ENCODE data around the gene IDH3A. TPM values are rescaled to one million over a fixed set of nuclear protein-coding genes. Genes with fewer than 3 reads are reported as not detected.
"Not testable (repeated sequence)": the region's sequence is repeated elsewhere in the genome, so short reads cannot be mapped to it uniquely, and the experiment has no call there.

Gene IDH3A
- total RNA-seq, 1 experiment from 2014 or later = 19.6 TPM

DNA sequence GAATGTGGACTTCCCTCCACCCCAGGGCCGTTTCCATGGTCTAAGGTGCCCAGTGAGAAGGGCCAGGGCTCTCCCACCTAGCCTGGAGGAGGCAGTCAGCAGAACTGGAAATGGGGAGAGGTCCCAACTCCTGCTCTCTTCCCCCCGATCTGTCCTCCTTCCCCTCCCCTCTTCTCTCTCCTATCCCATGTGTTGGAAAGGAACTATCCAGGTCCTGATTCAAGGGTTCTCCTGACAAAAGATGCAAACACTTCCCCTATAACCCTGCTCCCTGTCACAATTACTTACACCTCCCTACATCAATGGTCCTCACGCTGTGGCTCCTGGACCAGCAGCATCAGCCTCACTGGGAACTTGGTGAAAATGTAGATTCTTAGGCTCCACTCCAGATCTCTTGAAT lies 23.9 kb upstream of the IDH3A start:
- in situ Hi-C loops (cut with HindIII; ENCODE audit: low pct_unique_long_range_greater_than_20kb, low sequenced_read_pairs) = no loop called here

GRCh38 chr15:78127882-78128281 lies 21.3 kb upstream of the IDH3A start:
- DNase-seq (ENCODE audit: low read depth) = no peak
- in situ Hi-C loops (cut with HindIII; ENCODE audit: low pct_unique_long_range_greater_than_20kb, low sequenced_read_pairs) = no loop called here

More for the DNA sequence above, 23.9 kb upstream of the IDH3A start:
- DNase-seq (ENCODE audit: low read depth) = no peak

DNA sequence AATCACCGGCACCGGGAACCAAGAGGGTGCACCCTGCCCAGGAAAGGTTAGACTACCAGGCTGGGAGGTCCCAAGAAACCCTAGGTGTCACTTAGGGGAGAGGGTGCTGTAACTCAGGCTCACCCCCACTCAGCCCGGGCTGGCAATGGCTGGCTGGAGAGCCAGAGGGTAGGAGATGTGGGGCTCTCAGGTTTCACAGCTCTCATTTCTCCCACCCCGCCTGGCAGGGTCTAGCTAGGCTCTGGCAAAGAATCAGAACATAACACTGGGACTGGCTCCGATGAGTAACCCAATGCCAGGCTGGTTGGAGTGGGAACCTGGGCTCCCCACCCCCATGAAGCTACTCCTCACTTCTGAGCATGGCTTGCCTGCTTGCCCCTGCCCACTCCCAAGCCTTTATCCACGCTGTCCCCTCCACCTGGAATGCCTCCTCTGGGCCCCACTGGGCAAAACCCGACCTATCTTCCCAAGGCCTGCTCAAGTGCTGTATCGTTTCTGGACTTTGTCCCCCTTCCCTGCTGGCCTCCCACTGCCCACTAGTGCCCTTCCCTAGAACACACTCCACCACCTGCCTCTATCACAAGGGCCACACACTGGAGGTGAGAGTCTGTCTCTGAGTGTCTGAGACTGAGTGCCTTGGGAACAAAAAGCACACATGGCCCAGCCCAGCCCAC lies 19.9 kb upstream of the IDH3A start:
- no peak for DNase-seq (ENCODE audit: low read depth)
- in situ Hi-C loops (cut with HindIII; ENCODE audit: low pct_unique_long_range_greater_than_20kb, low sequenced_read_pairs) = no loop called here

GRCh38 chr15:78129751-78130287 lies 19.3 kb upstream of the IDH3A start:
- no peak for DNase-seq (ENCODE audit: low read depth)
- in situ Hi-C loops (cut with HindIII; ENCODE audit: low pct_unique_long_range_greater_than_20kb, low sequenced_read_pairs) = no loop called here

GRCh38 chr15:78130466-78131294 lies 18.5 kb upstream of the IDH3A start:
- no peak for DNase-seq (ENCODE audit: low read depth)

GRCh38 chr15:78131295-78132061 lies 17.7 kb upstream of the IDH3A start, which contains the start of gene CIB2:
Gene CIB2 (minus strand): TSS chr15:78131445. CDS start chr15:78131215, 230 bp downstream.
- in situ Hi-C loops (cut with HindIII; ENCODE audit: low pct_unique_long_range_greater_than_20kb, low sequenced_read_pairs) = no loop called here
- peak; percentile 59 for DNase-seq (ENCODE audit: low read depth)

More at GRCh38 chr15:78130466-78131294, 18.5 kb upstream of the IDH3A start:
- in situ Hi-C loops (cut with HindIII; ENCODE audit: low pct_unique_long_range_greater_than_20kb, low sequenced_read_pairs) = no loop called here

- in situ Hi-C loops (cut with HindIII; ENCODE audit: low pct_unique_long_range_greater_than_20kb, low sequenced_read_pairs) = no loop called here
- DNase-seq (ENCODE audit: low read depth) = no peak
These were observed 15.4 kb upstream of the IDH3A start for GRCh38 chr15:78133801-78134200.

DNA sequence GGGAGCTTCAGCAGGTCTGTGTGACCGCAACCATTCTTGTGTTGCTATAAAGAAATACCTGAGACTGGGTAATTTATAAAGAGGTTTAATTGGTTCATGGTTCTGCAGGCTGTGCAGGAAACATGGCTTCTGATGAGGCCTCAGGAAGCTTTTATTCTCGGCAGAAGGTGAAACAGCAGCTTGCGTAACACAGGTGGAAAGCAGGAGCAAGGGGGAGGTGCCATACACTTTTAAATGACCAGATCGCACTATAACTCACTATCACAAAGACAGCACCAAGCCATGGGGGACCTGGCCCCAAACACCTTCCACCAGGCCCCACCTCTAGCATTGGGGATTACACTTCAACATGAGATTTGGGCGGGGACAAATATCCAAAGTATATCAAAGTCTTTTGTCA lies 9.6 kb upstream of the IDH3A start:
- in situ Hi-C loops (cut with HindIII; ENCODE audit: low pct_unique_long_range_greater_than_20kb, low sequenced_read_pairs) = no loop called here
- DNase-seq (ENCODE audit: low read depth) = no peak

DNA sequence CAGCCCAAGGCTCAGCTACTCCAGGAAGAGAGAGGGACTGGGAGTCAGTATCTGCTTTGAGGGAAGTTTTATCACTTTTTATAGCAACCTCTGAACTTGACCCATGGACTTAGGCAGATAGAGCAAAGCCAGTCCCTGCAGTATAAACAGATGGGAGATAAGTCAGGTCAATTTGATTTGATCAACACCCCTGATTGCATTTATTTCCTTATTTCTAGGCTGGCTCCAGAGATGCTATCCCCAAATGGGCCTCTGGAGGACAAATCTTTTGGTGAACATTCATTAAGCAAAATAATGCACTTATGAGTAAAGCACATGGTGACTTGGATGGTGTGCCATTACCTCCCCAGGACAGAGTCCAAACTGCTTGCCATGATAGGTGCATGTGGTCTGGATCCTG lies 8.9 kb upstream of the IDH3A start:
- in situ Hi-C loops (cut with HindIII; ENCODE audit: low pct_unique_long_range_greater_than_20kb, low sequenced_read_pairs) = no loop called here
- no peak for DNase-seq (ENCODE audit: low read depth)

- DNase-seq (ENCODE audit: low read depth) = no peak
- in situ Hi-C loops (cut with HindIII; ENCODE audit: low pct_unique_long_range_greater_than_20kb, low sequenced_read_pairs) = no loop called here
These were observed 6.8 kb upstream of the IDH3A start for GRCh38 chr15:78142332-78142731.

GRCh38 chr15:78146425-78147154 lies 2.6 kb upstream of the IDH3A start:
- in situ Hi-C loops (cut with HindIII; ENCODE audit: low pct_unique_long_range_greater_than_20kb, low sequenced_read_pairs) = no loop called here
- no peak for DNase-seq (ENCODE audit: low read depth)

GRCh38 chr15:78147566-78147965 lies 1.6 kb upstream of the IDH3A start:
- in situ Hi-C loops (cut with HindIII; ENCODE audit: low pct_unique_long_range_greater_than_20kb, low sequenced_read_pairs) = no loop called here

GRCh38 chr15:78148392-78149067 lies 632 bp upstream of the IDH3A start:
- no peak for DNase-seq (ENCODE audit: low read depth)
- in situ Hi-C loops (cut with HindIII; ENCODE audit: low pct_unique_long_range_greater_than_20kb, low sequenced_read_pairs) = no loop called here

More at GRCh38 chr15:78147566-78147965, 1.6 kb upstream of the IDH3A start:
- no peak for DNase-seq (ENCODE audit: low read depth)

- in situ Hi-C loops (cut with HindIII; ENCODE audit: low pct_unique_long_range_greater_than_20kb, low sequenced_read_pairs) = no loop called here
These were observed 916 bp downstream of the IDH3A start for GRCh38 chr15:78149805-78150751.

DNA sequence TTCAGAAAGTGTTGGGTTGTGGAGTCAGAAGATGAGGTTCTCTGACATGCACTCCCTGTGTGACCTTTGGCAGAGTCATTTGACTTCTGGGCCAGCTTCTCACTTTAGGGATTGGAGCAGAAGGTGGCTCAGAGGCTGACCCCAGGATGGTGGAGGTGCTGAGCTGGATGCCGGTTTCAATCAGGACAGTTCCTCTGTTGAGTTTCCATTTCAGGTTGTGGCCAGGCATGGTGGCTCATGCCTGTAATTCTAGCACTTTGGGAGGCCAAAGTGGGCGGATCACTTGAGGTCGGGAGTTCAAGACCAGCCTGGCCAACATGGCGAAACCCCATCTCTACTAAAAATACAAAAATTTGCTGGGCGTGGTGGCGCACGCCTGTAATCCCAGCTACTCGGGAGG lies 1.9 kb downstream of the IDH3A start:
- DNase-seq (ENCODE audit: low read depth); in situ Hi-C loops (cut with HindIII; ENCODE audit: low pct_unique_long_range_greater_than_20kb, low sequenced_read_pairs): not testable (repeated sequence)

More at GRCh38 chr15:78149805-78150751, 916 bp downstream of the IDH3A start:
- DNase-seq (ENCODE audit: low read depth) = peak; percentile 30

DNA sequence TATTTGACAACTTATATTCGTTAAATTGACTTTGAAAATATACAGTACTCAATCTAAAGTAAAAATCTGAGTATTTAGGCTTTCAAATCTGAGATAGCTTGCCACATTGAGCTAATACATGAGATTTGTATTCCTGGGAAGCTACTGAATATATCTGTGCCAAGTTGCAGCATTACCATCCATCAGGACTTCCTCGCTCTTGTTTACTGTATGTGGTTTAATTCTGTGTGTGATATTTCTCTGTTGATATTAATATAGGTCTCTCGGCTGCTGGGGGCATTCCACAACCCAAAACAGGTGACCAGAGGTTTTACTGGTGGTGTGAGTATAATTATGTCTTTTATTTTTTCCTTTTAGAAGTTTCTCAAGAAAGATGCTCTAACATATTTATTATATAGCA lies 5.8 kb downstream of the IDH3A start:
- no peak for DNase-seq (ENCODE audit: low read depth)
- in situ Hi-C loops (cut with HindIII; ENCODE audit: low pct_unique_long_range_greater_than_20kb, low sequenced_read_pairs) = no loop called here
